WTC11 (cell line): ENCODE results near the gene PDHB. TPM values are rescaled to one million over a fixed set of nuclear protein-coding genes. Genes with fewer than 3 reads are reported as not detected.

Source experiments
- ATAC-seq: fragments of 200-7000 bp; cut with Tn5 transposase; 2 replicates; pipeline ENCODE4 v1.10.0; 2021; ENCODE audit warnings: mild to moderate bottlenecking, moderate library complexity
- CTCF ChIA-PET: fragments of 300-600 bp; sonication (Branson Sonifier 250); formaldehyde crosslinking; loops from one replicate; lab custom pipeline; 2021; ENCODE audit warnings: antibody characterized with exemption; lab: Charles Lee
- POLR2A ChIA-PET: fragments of 350-600 bp; sonication (Branson Sonifier 250); formaldehyde crosslinking; loops from one replicate; lab custom pipeline; 2021; ENCODE audit warnings: antibody characterized with exemption; lab: Charles Lee
- DNase-seq: peaks from one replicate; pipeline ENCODE4 v3.0.0; 2021; ENCODE audit warnings: low spot score
- H3K27ac Mint-ChIP-seq: 2 replicates; pipeline ENCODE4 v1.8.0; 2021; ENCODE audit warnings: mixed read lengths
- H3K27me3 Mint-ChIP-seq: 2 replicates; pipeline ENCODE4 v1.8.0; 2021; ENCODE audit warnings: low read depth, mild to moderate bottlenecking, moderate library complexity, mixed read lengths
- H3K36me3 Mint-ChIP-seq: 2 replicates; pipeline ENCODE4 v1.8.0; 2021; ENCODE audit warnings: mixed read lengths
- H3K4me1 Mint-ChIP-seq: 2 replicates; pipeline ENCODE4 v1.8.0; 2022; ENCODE audit warnings: mixed read lengths
- H3K4me3 Mint-ChIP-seq: 2 replicates; pipeline ENCODE4 v1.8.0; 2021; ENCODE audit warnings: mild to moderate bottlenecking, moderate library complexity, mixed read lengths
- H3K9me3 Mint-ChIP-seq: 2 replicates; pipeline ENCODE4 v1.8.0; 2021; ENCODE audit warnings: mixed read lengths
- ATF6 ChIP-seq: sonication (generic); formaldehyde crosslinking; IDR thresholded peaks from 2 replicates; pipeline ENCODE4 v1.8.1; 2023; ENCODE audit warnings: mild to moderate bottlenecking, missing genetic modification reagents
- CTCF ChIP-seq: fragments of 200-600 bp; IDR thresholded peaks from 2 replicates; pipeline ENCODE4 v1.8.0; 2022; ENCODE audit warnings: antibody characterized with exemption
- E2F1 ChIP-seq: sonication (generic); formaldehyde crosslinking; IDR thresholded peaks from 2 replicates; pipeline ENCODE4 v1.8.0; 2022; ENCODE audit warnings: mild to moderate bottlenecking, missing genetic modification reagents
- ERG ChIP-seq: fragments of 250-450 bp; sonication (Bioruptor Pico); IDR thresholded peaks from 2 replicates; pipeline ENCODE4 v1.8.0; 2021; ENCODE audit warnings: mild to moderate bottlenecking
- FOXP4 ChIP-seq: sonication (generic); formaldehyde crosslinking; IDR thresholded peaks from 2 replicates; pipeline ENCODE4 v1.8.0; 2022; ENCODE audit warnings: mild to moderate bottlenecking, missing genetic modification reagents
- GABPB1 ChIP-seq: sonication (generic); formaldehyde crosslinking; IDR thresholded peaks from 2 replicates; pipeline ENCODE4 v1.8.1; 2023; ENCODE audit warnings: mild to moderate bottlenecking, missing genetic modification reagents
- GRHL2 ChIP-seq: fragments of 250-450 bp; sonication (Bioruptor Pico); IDR thresholded peaks from 2 replicates; pipeline ENCODE4 v1.8.0; 2022; ENCODE audit warnings: mild to moderate bottlenecking, moderate library complexity; ENCODE audit not compliant: insufficient replicate concordance, severe bottlenecking
- NFE2L1 ChIP-seq: sonication (generic); formaldehyde crosslinking; IDR thresholded peaks from 2 replicates; pipeline ENCODE4 v1.8.1; 2023; ENCODE audit warnings: missing genetic modification reagents
- NFYB ChIP-seq: sonication (generic); formaldehyde crosslinking; conservative IDR thresholded peaks from 2 replicates; pipeline ENCODE4 v1.8.0; 2022; ENCODE audit warnings: low read depth, missing genetic modification reagents
- NR2C2 ChIP-seq: sonication (generic); formaldehyde crosslinking; IDR thresholded peaks from 2 replicates; pipeline ENCODE4 v1.8.0; 2022; ENCODE audit warnings: mild to moderate bottlenecking, missing genetic modification reagents
- PRDM15 ChIP-seq: sonication (generic); formaldehyde crosslinking; IDR thresholded peaks from 2 replicates; pipeline ENCODE4 v1.8.0; 2022; ENCODE audit warnings: missing genetic modification reagents
- PREB ChIP-seq: sonication (generic); formaldehyde crosslinking; IDR thresholded peaks from 2 replicates; pipeline ENCODE4 v1.8.1; 2022; ENCODE audit warnings: mild to moderate bottlenecking, missing genetic modification reagents, moderate library complexity, borderline replicate concordance
- PRRX2 ChIP-seq: fragments of 250-450 bp; sonication (Bioruptor Pico); IDR thresholded peaks from 2 replicates; pipeline ENCODE4 v1.8.0; 2021; ENCODE audit warnings: mild to moderate bottlenecking
- RORB ChIP-seq: fragments of 250-450 bp; sonication (Bioruptor Pico); IDR thresholded peaks from 2 replicates; pipeline ENCODE4 v1.9.0; 2021; ENCODE audit warnings: mild to moderate bottlenecking
- SOX15 ChIP-seq: fragments of 250-450 bp; sonication (Bioruptor Pico); IDR thresholded peaks from 2 replicates; pipeline ENCODE4 v1.9.0; 2021; ENCODE audit warnings: mild to moderate bottlenecking
- ZBTB43 ChIP-seq: sonication (generic); formaldehyde crosslinking; IDR thresholded peaks from 2 replicates; pipeline ENCODE4 v1.8.1; 2023; ENCODE audit warnings: mild to moderate bottlenecking, missing genetic modification reagents
- total RNA-seq: library from RNA; stranded (reverse); gene quantifications from 3 replicates; pipeline ENCODE4 v1.2.3, GENCODE V29; 2021

Gene PDHB
- total RNA-seq, 1 experiment from 2014 or later = 131 TPM

GRCh38 chr3:58384381-58385090, 49.1 kb downstream of the PDHB start (continued):
- TF ChIP-seq ERG (CRISPR knock-in tag) = no peak
- no peak for TF ChIP-seq SOX15 (CRISPR knock-in tag)
- TF ChIP-seq GRHL2 (CRISPR knock-in tag) = no peak
- no peak for TF ChIP-seq PRRX2
- TF ChIP-seq ZBTB43 (CRISPR knock-in tag) = no peak
- no peak for TF ChIP-seq FOXP4 (CRISPR knock-in tag)
- TF ChIP-seq GABPB1 (CRISPR knock-in tag) = no peak
- TF ChIP-seq, all 79 proteins: peak for 0

GRCh38 chr3:58383904-58384303, 49.7 kb downstream of the PDHB start:
- TF ChIP-seq NFE2L1 (CRISPR knock-in tag) (no peak), NFYB (CRISPR knock-in tag) (no peak), PRDM15 (CRISPR knock-in tag) (no peak)
- H3K36me3 Mint-ChIP-seq = no peaks in the 10 kb centered on the region
- H3K27ac Mint-ChIP-seq = no peak overlapping the region
- peaks cover 35% of the 10 kb centered on the region for H3K4me1 Mint-ChIP-seq
- no peaks in the 10 kb centered on the region for H3K27me3 Mint-ChIP-seq
- ChIA-PET CTCF (no interaction called here), POLR2A (no interaction called here)
- no peak overlapping the region for H3K4me3 Mint-ChIP-seq
- DNase-seq = no peak
- no peak for ATAC-seq
- H3K9me3 Mint-ChIP-seq = no peaks in the 10 kb centered on the region

- Mint-ChIP-seq H3K4me1 (peaks cover 31% of the 10 kb centered on the region), H3K27me3 (no peaks in the 10 kb centered on the region), H3K27ac (no peak overlapping the region), H3K36me3 (no peaks in the 10 kb centered on the region), H3K9me3 (no peaks in the 10 kb centered on the region), H3K4me3 (no peak overlapping the region)
- ATAC-seq (no peak), DNase-seq (no peak)
- CTCF ChIA-PET = no interaction called here
- POLR2A ChIA-PET = no interaction called here
- TF ChIP-seq ATF6 (no peak), PREB (CRISPR knock-in tag) (no peak), E2F1 (CRISPR knock-in tag) (no peak), ZBTB43 (CRISPR knock-in tag) (no peak), NR2C2 (CRISPR knock-in tag) (no peak), RORB (CRISPR knock-in tag) (no peak), CTCF (no peak)
Observed at GRCh38 chr3:58383476-58383875, 50.2 kb downstream of the PDHB start.
